Measurements from ENCODE around the gene HPSE2.
A peak's percentile ranks its signal among the peaks of the same experiment; 100 is the strongest.

HPSE2 gene

GRCh38 chr10:98817396-98817795, 418.3 kb downstream of the HPSE2 start:
- DNase-seq, result no peak

GRCh38 chr10:98815039-98815885, 420.4 kb downstream of the HPSE2 start:
- no peak for DNase-seq

GRCh38 chr10:98814470-98814869, 421.2 kb downstream of the HPSE2 start:
- no peak for DNase-seq

GRCh38 chr10:98808282-98808892, 427.3 kb downstream of the HPSE2 start:
- no peak for DNase-seq

- DNase-seq, result no peak
Observed at GRCh38 chr10:98800263-98800662, 435.4 kb downstream of the HPSE2 start.

- no peak for DNase-seq
Observed at GRCh38 chr10:98795467-98795866, 440.2 kb downstream of the HPSE2 start.

- no peak for DNase-seq
Observed at GRCh38 chr10:98790817-98791216, 444.8 kb downstream of the HPSE2 start.

- no peak for DNase-seq
Observed at GRCh38 chr10:98778277-98778759, 457.3 kb downstream of the HPSE2 start.

GRCh38 chr10:98758463-98758862, 477.2 kb downstream of the HPSE2 start:
- DNase-seq, result no peak

GRCh38 chr10:98748298-98748697, 487.4 kb downstream of the HPSE2 start:
- no peak for DNase-seq

- DNase-seq, result no peak
Observed at GRCh38 chr10:98745645-98746044, 490.0 kb downstream of the HPSE2 start.

- no peak for DNase-seq
Observed at GRCh38 chr10:98720551-98720950, 515.1 kb downstream of the HPSE2 start.

- DNase-seq, result no peak
Observed at GRCh38 chr10:98713586-98713985, 522.1 kb downstream of the HPSE2 start.

GRCh38 chr10:98696516-98696915, 539.1 kb downstream of the HPSE2 start:
- no peak for DNase-seq

GRCh38 chr10:98694883-98695282, 540.8 kb downstream of the HPSE2 start:
- no peak for DNase-seq

- DNase-seq, result no peak
Observed at GRCh38 chr10:98694014-98694413, 541.6 kb downstream of the HPSE2 start.

GRCh38 chr10:98687685-98688084, 548.0 kb downstream of the HPSE2 start:
- no peak for DNase-seq

- no peak for DNase-seq
Observed at GRCh38 chr10:98684019-98684899, 551.4 kb downstream of the HPSE2 start.

GRCh38 chr10:98676895-98677294, 558.8 kb downstream of the HPSE2 start:
- DNase-seq, result no peak

GRCh38 chr10:98675902-98676301, 559.8 kb downstream of the HPSE2 start:
- DNase-seq, result no peak

- peak; percentile 71 for DNase-seq
Observed at GRCh38 chr10:98673171-98673782, 562.4 kb downstream of the HPSE2 start.

GRCh38 chr10:98667081-98667480, 568.6 kb downstream of the HPSE2 start:
- DNase-seq, result no peak

GRCh38 chr10:98666276-98666675, 569.4 kb downstream of the HPSE2 start:
- DNase-seq, result no peak
